ENCODE results near the gene MTF1.
"Not testable (repeated sequence)": the region's sequence is repeated elsewhere in the genome, so short reads cannot be mapped to it uniquely, and the experiment has no call there.

DNA sequence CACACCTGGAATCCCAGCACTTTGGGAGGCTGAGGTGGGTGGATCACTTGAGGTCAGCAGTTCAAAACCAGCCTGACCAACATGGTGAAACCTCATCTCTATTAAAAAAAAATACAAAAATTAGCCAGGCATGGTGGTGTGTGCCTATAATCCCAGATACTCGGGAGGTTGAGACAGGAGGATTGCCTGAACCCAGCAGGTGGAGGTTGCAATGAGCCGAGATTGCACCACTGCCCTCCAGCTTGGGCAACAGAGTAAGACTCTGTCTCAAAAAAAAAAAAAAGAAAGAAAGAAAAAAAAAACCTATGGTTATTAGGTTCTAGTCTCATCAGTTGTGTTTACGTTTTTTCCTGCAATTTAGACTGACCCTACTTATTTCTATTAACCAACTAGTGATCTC, 47.2 kb upstream of the MTF1 start:
- TF ChIP-seq, protein P1, sequence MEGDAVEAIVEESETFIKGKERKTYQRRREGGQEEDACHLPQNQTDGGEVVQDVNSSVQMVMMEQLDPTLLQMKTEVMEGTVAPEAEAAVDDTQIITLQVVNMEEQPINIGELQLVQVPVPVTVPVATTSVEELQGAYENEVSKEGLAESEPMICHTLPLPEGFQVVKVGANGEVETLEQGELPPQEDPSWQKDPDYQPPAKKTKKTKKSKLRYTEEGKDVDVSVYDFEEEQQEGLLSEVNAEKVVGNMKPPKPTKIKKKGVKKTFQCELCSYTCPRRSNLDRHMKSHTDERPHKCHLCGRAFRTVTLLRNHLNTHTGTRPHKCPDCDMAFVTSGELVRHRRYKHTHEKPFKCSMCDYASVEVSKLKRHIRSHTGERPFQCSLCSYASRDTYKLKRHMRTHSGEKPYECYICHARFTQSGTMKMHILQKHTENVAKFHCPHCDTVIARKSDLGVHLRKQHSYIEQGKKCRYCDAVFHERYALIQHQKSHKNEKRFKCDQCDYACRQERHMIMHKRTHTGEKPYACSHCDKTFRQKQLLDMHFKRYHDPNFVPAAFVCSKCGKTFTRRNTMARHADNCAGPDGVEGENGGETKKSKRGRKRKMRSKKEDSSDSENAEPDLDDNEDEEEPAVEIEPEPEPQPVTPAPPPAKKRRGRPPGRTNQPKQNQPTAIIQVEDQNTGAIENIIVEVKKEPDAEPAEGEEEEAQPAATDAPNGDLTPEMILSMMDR (IDR thresholded peaks at IDR 0.05), result not testable (repeated sequence)
- TF ChIP-seq POLR2A, POLR2AphosphoS5 (IDR thresholded peaks at IDR 0.05): not testable (repeated sequence)

All from prostate gland (tissue), 2 donors.